Cardiac fibroblast (primary cell): ENCODE data around the gene IRF1.
A peak's percentile ranks its signal among the peaks of the same experiment; 100 is the strongest.

Source experiments
- DNase-seq, 2 donors: peaks; one replicate each; pipeline versions ENCODE4 v3.0.0 to v3.0.0-alpha.2; 2010; ENCODE audit warnings: low read depth in 2 of 2
- H3K4me3 ChIP-seq, 2 donors: replicated peaks in 1 of 2; 1 replicate in 1 of 2; 2 replicates in 1 of 2; pipeline ENCODE4 v1.5.1; 2011; ENCODE audit warnings: low read depth in 2 of 2, low read length in 2 of 2, mild to moderate bottlenecking in 2 of 2, moderate library complexity in 1 of 2
- CTCF ChIP-seq: IDR thresholded peaks from one replicate; pipeline ENCODE4 v1.5.1; 2011; ENCODE audit warnings: low read depth, mild to moderate bottlenecking, low read length, inconsistent platforms

IRF1 gene

GRCh38 chr5:132480546-132480892, 10.1 kb downstream of the IRF1 start:
- TF ChIP-seq CTCF = no peak
- no peak for DNase-seq
- H3K4me3 ChIP-seq = no peak overlapping the region

GRCh38 chr5:132480042-132480441, 10.5 kb downstream of the IRF1 start:
- H3K4me3 ChIP-seq = no peak overlapping the region
- no peak for TF ChIP-seq CTCF
- DNase-seq = no peak

GRCh38 chr5:132479111-132479951, 11.2 kb downstream of the IRF1 start:
- no peak overlapping the region for H3K4me3 ChIP-seq
- no peak for TF ChIP-seq CTCF
- DNase-seq = no peak

- no peak overlapping the region for H3K4me3 ChIP-seq
- no peak for TF ChIP-seq CTCF
- peak in 1 of 2 donors; percentile 43 for DNase-seq
Measured at GRCh38 chr5:132478366-132478871, 12.2 kb downstream of the IRF1 start.

GRCh38 chr5:132477784-132478365, 12.7 kb downstream of the IRF1 start:
- H3K4me3 ChIP-seq = no peak overlapping the region
- no peak for DNase-seq
- no peak for TF ChIP-seq CTCF

- peak; percentile 19 for TF ChIP-seq CTCF
- H3K4me3 ChIP-seq = no peak overlapping the region
- no peak for DNase-seq
Measured at GRCh38 chr5:132476876-132477781, 13.4 kb downstream of the IRF1 start.
